Endodermal cell (in vitro differentiated cells): ENCODE data around the gene MYLK2. TPM values are rescaled to one million over a fixed set of nuclear protein-coding genes. Genes with fewer than 3 reads are reported as not detected.

Experiments
- DNase-seq: peaks from one replicate; pipeline ENCODE4 v3.0.0-alpha.2; 2017
- H3K27ac ChIP-seq: 2 replicates; pipeline ENCODE4 v1.5.1; 2013; ENCODE audit warnings: mild to moderate bottlenecking, low read depth, low read length, moderate library complexity
- H3K27me3 ChIP-seq: 2 replicates; pipeline ENCODE4 v1.6.1; 2013; ENCODE audit warnings: mild to moderate bottlenecking, low read length, moderate library complexity; ENCODE audit not compliant: insufficient read depth, control insufficient read depth, poor library complexity, severe bottlenecking
- H3K36me3 ChIP-seq: 2 replicates; pipeline ENCODE4 v1.7.0; 2013; ENCODE audit warnings: mild to moderate bottlenecking, low read length, moderate library complexity; ENCODE audit not compliant: control insufficient read depth, insufficient read depth
- H3K4me1 ChIP-seq: one replicate; pipeline ENCODE4 v1.7.0; 2013; ENCODE audit warnings: low read length; ENCODE audit not compliant: control insufficient read depth, insufficient read depth
- H3K4me3 ChIP-seq: 2 replicates; pipeline ENCODE4 v1.5.1; 2013; ENCODE audit warnings: mild to moderate bottlenecking, low read length, moderate library complexity
- H3K9ac ChIP-seq: 2 replicates; pipeline ENCODE4 v1.6.1; 2013; ENCODE audit warnings: mild to moderate bottlenecking, low read length, moderate library complexity; ENCODE audit not compliant: poor library complexity, severe bottlenecking; ENCODE audit errors: extremely low read depth
- H3K9me3 ChIP-seq: 2 replicates; pipeline ENCODE4 v1.6.1; 2013; ENCODE audit warnings: mild to moderate bottlenecking, low read length, moderate library complexity; ENCODE audit not compliant: control insufficient read depth
- H3K27ac Mint-ChIP-seq: 2 replicates; pipeline ENCODE4 v1.8.0; 2020; ENCODE audit warnings: mixed read lengths
- H3K27me3 Mint-ChIP-seq: 2 replicates; pipeline ENCODE4 v1.8.0; 2021; ENCODE audit warnings: mild to moderate bottlenecking, mixed read lengths; ENCODE audit not compliant: insufficient read depth
- H3K36me3 Mint-ChIP-seq: 2 replicates; pipeline ENCODE4 v1.8.0; 2020; ENCODE audit warnings: low read depth, mixed read lengths
- H3K4me1 Mint-ChIP-seq: 2 replicates; pipeline ENCODE4 v1.8.0; 2020; ENCODE audit warnings: mixed read lengths
- H3K4me3 Mint-ChIP-seq: 2 replicates; pipeline ENCODE4 v1.8.0; 2020; ENCODE audit warnings: mild to moderate bottlenecking, moderate library complexity, mixed read lengths
- H3K9me3 Mint-ChIP-seq: 2 replicates; pipeline ENCODE4 v1.8.0; 2020; ENCODE audit warnings: mild to moderate bottlenecking, mixed read lengths
- WGBS, 2 experiments: methylation state at CpG; one replicate each; pipeline versions ENCODE4 v1.1.5 to v1.1.7; 2013; ENCODE audit warnings: missing lambda C conversion rate in 2 of 2, mixed read lengths in 1 of 2; ENCODE audit not compliant: insufficient coverage in 1 of 2, insufficient read length in 1 of 2; 5-methylcytosine and 5-hydroxymethylcytosine counted together
- total RNA-seq, 2 donors: library from RNA; stranded (reverse); fragmentation: NEBNext Ultra II Directional in 1 of 2; extraction: Animal tissue kit (Norgen Biotek cat#: 25700) in 1 of 2; gene quantifications; 2 replicates in 1 of 2; 3 replicates in 1 of 2; pipeline ENCODE4 v1.2.1, GENCODE V29; 2021
- TF ChIP-seq, protein P1 (sequence below): fragments of 200-600 bp; sonication (generic); conservative IDR thresholded peaks from 2 replicates; pipeline ENCODE4 v1.5.0; 2021; ENCODE audit warnings: antibody characterized with exemption, mild to moderate bottlenecking

The MYLK2 gene
- total RNA-seq, 2 donors from 2014 or later = 0.20 to 0.29 TPM

DNA sequence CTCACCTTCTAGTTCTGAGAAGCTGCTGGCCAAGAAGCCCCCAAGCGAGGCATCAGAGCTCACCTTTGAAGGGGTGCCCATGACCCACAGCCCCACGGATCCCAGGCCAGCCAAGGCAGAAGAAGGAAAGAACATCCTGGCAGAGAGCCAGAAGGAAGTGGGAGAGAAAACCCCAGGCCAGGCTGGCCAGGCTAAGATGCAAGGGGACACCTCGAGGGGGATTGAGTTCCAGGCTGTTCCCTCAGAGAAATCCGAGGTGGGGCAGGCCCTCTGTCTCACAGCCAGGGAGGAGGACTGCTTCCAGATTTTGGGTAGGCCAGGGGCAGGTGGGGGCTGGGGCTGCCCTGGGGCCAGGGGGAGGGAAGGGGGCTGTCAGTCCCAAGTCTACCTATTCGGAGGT lies 2.3 kb downstream of the MYLK2 start:
- Histone ChIP-seq H3K27ac (no peak overlapping the region), H3K9me3 (no peaks in the 10 kb centered on the region), H3K36me3 (no peaks in the 10 kb centered on the region), H3K4me3 (no peak overlapping the region), H3K9ac (no peak overlapping the region), H3K27me3 (no peaks in the 10 kb centered on the region), H3K4me1 (peaks cover 7% of the 10 kb centered on the region)
- WGBS, 2 experiments = 83 to 100% methylated on average over 2 to 5 of the region's 5 CpGs
- no peak for DNase-seq
- Mint-ChIP-seq H3K4me1 (peaks cover 2% of the 10 kb centered on the region), H3K36me3 (no peaks in the 10 kb centered on the region), H3K27ac (no peak overlapping the region), H3K4me3 (no peak overlapping the region), H3K27me3 (peaks cover 3% of the 10 kb centered on the region), H3K9me3 (no peaks in the 10 kb centered on the region)
- TF ChIP-seq, protein P1, sequence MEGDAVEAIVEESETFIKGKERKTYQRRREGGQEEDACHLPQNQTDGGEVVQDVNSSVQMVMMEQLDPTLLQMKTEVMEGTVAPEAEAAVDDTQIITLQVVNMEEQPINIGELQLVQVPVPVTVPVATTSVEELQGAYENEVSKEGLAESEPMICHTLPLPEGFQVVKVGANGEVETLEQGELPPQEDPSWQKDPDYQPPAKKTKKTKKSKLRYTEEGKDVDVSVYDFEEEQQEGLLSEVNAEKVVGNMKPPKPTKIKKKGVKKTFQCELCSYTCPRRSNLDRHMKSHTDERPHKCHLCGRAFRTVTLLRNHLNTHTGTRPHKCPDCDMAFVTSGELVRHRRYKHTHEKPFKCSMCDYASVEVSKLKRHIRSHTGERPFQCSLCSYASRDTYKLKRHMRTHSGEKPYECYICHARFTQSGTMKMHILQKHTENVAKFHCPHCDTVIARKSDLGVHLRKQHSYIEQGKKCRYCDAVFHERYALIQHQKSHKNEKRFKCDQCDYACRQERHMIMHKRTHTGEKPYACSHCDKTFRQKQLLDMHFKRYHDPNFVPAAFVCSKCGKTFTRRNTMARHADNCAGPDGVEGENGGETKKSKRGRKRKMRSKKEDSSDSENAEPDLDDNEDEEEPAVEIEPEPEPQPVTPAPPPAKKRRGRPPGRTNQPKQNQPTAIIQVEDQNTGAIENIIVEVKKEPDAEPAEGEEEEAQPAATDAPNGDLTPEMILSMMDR = no peak

GRCh38 chr20:31822421-31823330 lies 3.5 kb downstream of the MYLK2 start:
- Histone ChIP-seq H3K27ac (no peak overlapping the region), H3K4me1 (peaks cover 7% of the 10 kb centered on the region), H3K9ac (no peak overlapping the region), H3K27me3 (no peaks in the 10 kb centered on the region), H3K9me3 (no peaks in the 10 kb centered on the region), H3K4me3 (no peak overlapping the region), H3K36me3 (no peaks in the 10 kb centered on the region)
- no peaks in the 10 kb centered on the region for H3K9me3 Mint-ChIP-seq
- H3K36me3 Mint-ChIP-seq = no peaks in the 10 kb centered on the region
- H3K27me3 Mint-ChIP-seq = peaks cover 3% of the 10 kb centered on the region
- TF ChIP-seq, protein P1 = peak; percentile 100
- H3K4me3 Mint-ChIP-seq = no peak overlapping the region
- DNase-seq = peak; percentile 96
- no peak overlapping the region for H3K27ac Mint-ChIP-seq
- WGBS, 2 experiments = 28 to 33% methylated on average over 14 to 24 of the region's 29 CpGs
- H3K4me1 Mint-ChIP-seq = peaks cover 2% of the 10 kb centered on the region

DNA sequence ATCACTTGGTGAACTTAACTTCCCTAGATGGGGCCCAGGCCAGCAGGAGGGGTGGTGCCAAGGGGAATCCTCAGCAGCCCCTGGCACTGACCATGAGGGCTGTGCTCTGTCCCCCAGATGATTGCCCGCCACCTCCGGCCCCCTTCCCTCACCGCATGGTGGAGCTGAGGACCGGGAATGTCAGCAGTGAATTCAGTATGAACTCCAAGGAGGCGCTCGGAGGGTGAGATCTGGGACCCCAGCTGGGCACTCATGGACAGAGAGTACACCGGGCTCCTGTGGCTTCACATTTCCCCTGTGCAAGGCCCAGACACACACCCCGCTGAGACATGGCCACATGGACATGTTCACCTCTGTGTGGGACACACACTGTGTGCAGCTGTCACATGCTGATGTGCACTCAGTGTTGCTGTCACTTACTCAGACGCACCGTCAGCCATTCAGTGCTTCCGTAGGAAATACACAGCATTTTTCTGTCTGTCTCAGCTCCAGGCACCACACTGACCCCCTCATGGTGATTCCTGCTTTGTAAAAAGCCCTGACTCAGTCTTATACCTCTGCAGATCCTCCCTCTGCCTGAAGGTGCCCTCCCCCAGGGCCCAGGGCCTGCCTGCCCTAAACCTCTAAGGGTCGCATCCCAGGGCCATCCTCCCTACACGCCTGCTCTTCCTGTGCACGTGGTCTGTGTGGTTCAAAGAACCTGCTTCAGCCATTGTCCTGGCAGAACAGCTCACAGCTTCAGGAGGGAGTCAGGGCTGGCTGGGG lies 4.4 kb downstream of the MYLK2 start:
- Mint-ChIP-seq H3K27ac (no peak overlapping the region), H3K4me1 (peaks cover 2% of the 10 kb centered on the region), H3K4me3 (no peak overlapping the region), H3K36me3 (no peaks in the 10 kb centered on the region), H3K9me3 (no peaks in the 10 kb centered on the region), H3K27me3 (peaks cover 3% of the 10 kb centered on the region)
- 79 to 86% methylated on average over 14 of the region's 14 CpGs for WGBS, 2 experiments
- DNase-seq = peak; percentile 55
- TF ChIP-seq, protein P1 = no peak
- Histone ChIP-seq H3K4me1 (peaks cover 7% of the 10 kb centered on the region), H3K9me3 (no peaks in the 10 kb centered on the region), H3K36me3 (no peaks in the 10 kb centered on the region), H3K4me3 (no peak overlapping the region), H3K9ac (no peak overlapping the region), H3K27ac (no peak overlapping the region), H3K27me3 (no peaks in the 10 kb centered on the region)
